ENCODE results near the gene MGST3. TPM values are rescaled to one million over a fixed set of nuclear protein-coding genes. Genes with fewer than 3 reads are reported as not detected.
"Not testable (repeated sequence)": the region's sequence is repeated elsewhere in the genome, so short reads cannot be mapped to it uniquely, and the experiment has no call there.

The MGST3 gene
- total RNA-seq, 1 experiment from 2014 or later = 27.8 TPM

GRCh38 chr1:165635329-165635728, 4.3 kb downstream of the MGST3 start:
- H3K4me3 ChIP-seq = no peak overlapping the region
- H3K27ac ChIP-seq = no peak overlapping the region

DNA sequence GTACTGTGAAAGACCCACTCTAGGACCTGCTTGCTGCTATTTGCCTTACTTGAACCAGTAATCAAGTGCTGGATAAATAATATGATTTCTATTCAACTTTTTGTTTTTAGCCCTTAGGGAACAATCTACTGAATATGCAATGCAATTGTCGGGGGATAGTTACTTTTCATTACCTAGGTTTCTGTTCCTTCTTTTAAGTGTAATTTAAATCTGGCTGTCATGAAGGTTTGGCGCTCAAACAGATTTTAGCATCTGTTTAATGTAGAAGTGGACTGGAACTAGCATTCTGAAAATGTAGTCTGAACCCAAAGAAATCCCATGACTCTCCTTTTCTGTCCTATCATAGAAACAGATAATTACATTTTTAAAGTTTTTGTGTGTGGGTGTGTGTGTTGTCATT, 4.8 kb downstream of the MGST3 start:
- Histone ChIP-seq H3K27ac (no peak overlapping the region), H3K27me3 (no peaks in the 10 kb centered on the region), H3K4me1 (no peaks in the 10 kb centered on the region), H3K4me3 (no peak overlapping the region), H3K36me3 (no peaks in the 10 kb centered on the region), H3K9me3 (replicated peaks) (no peaks in the 10 kb centered on the region)
- DNase-seq = no peak

More at GRCh38 chr1:165635329-165635728, 4.3 kb downstream of the MGST3 start:
- Histone ChIP-seq H3K36me3 (no peaks in the 10 kb centered on the region), H3K4me1 (no peaks in the 10 kb centered on the region), H3K9me3 (replicated peaks) (no peaks in the 10 kb centered on the region), H3K27me3 (no peaks in the 10 kb centered on the region)
- no peak for DNase-seq

- no peaks in the 10 kb centered on the region for H3K36me3 ChIP-seq
- DNase-seq = no peak
- no peaks in the 10 kb centered on the region for H3K4me1 ChIP-seq
- H3K27ac ChIP-seq = no peak overlapping the region
- H3K4me3 ChIP-seq = no peak overlapping the region
- H3K9me3 ChIP-seq (replicated peaks) = no peaks in the 10 kb centered on the region
- H3K27me3 ChIP-seq = no peaks in the 10 kb centered on the region
Measured at GRCh38 chr1:165637427-165637826, 6.4 kb downstream of the MGST3 start.

DNA sequence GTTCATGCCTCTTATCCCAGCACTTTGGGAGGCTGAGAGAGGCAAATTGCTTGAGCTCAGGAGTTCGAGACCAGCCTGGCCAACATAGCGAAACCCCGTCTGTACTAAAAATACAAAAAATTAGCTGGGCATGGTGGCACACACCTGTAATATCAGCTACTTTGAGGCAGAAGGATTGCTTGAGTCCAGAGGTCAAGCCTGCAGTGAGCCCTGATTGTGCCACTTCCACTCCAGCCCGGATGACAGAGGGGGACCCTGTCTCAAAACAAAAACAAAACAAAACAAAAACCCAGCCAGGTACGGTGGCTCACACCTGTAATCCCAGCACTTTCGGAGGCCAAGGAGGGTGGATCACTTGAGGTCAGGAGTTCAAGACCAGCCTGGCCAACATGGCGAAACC, 7.2 kb downstream of the MGST3 start:
- not testable (repeated sequence) for H3K27me3 ChIP-seq; H3K36me3 ChIP-seq; H3K4me1 ChIP-seq; H3K4me3 ChIP-seq; H3K9me3 ChIP-seq (replicated peaks); DNase-seq; H3K27ac ChIP-seq

- Histone ChIP-seq H3K4me1 (no peaks in the 10 kb centered on the region), H3K36me3 (no peaks in the 10 kb centered on the region), H3K27ac (no peak overlapping the region), H3K27me3 (no peaks in the 10 kb centered on the region), H3K4me3 (no peak overlapping the region), H3K9me3 (replicated peaks) (no peaks in the 10 kb centered on the region)
- DNase-seq = no peak
Measured at GRCh38 chr1:165639821-165640623, 9.0 kb downstream of the MGST3 start.

- Histone ChIP-seq H3K4me3 (no peak overlapping the region), H3K9me3 (replicated peaks) (no peaks in the 10 kb centered on the region), H3K27ac (no peak overlapping the region), H3K36me3 (no peaks in the 10 kb centered on the region), H3K27me3 (no peaks in the 10 kb centered on the region), H3K4me1 (no peaks in the 10 kb centered on the region)
- no peak for DNase-seq
Measured at GRCh38 chr1:165641231-165641987, 10.4 kb downstream of the MGST3 start.

- Histone ChIP-seq H3K9me3 (replicated peaks) (no peaks in the 10 kb centered on the region), H3K4me1 (no peaks in the 10 kb centered on the region), H3K27ac (no peak overlapping the region), H3K36me3 (no peaks in the 10 kb centered on the region), H3K4me3 (no peak overlapping the region), H3K27me3 (no peaks in the 10 kb centered on the region)
- no peak for DNase-seq
Measured at GRCh38 chr1:165644064-165644735, 13.2 kb downstream of the MGST3 start.

DNA sequence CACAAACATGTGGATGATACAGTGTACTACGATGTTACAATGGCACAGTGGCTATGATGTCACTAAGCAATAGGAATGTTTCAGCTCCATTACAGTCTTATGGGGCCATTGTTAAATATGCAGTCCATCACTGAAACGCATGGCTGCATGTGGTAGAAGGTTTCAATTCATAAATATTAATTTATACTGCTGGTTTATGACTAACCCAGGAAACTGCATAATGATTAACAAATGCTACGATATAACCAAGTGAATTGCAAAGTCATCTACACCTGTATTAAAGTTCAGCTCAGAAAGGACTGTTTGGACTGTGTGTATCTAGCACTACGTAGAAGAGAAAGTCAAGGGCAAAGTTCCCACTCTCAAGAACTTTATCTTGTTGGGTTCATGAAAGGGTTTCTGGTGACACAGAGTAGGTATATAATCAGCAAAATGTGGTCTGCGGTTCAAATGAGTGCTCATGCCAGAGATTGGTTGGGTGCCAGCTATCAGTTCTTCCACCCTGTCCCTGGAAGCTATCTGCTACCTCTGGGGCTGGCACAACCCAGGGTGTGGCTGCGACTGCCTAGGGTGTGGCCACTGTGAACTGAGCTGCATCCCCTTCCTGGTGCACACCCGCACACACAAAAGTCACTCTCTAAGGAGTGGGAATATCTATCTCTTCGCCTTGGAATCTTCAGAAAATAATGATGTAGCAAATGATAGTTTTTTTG, 14.8 kb downstream of the MGST3 start:
- no peaks in the 10 kb centered on the region for H3K4me1 ChIP-seq
- no peaks in the 10 kb centered on the region for H3K9me3 ChIP-seq (replicated peaks)
- DNase-seq = no peak
- no peak overlapping the region for H3K4me3 ChIP-seq
- H3K36me3 ChIP-seq = no peaks in the 10 kb centered on the region
- H3K27me3 ChIP-seq = no peaks in the 10 kb centered on the region
- no peak overlapping the region for H3K27ac ChIP-seq

DNA sequence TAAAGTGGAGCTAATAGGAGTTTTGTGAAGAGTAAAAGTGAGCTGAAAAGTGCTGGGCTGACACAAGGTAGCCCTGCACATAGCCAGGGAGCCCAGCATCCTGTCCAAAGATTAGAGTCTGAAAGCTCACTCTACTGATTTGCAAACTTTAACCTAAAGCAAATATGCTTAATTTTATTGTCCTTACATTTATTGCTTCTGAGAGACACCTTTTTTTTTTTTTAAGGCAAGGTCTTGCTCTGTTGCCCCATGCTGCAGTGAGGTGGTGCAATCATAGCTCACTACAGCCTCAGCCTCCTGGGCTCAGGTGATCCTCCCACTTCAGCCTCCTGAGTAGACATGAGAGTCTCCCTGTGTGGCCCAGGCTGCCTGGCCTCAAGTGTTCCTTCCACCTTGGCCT, 16.5 kb downstream of the MGST3 start:
- no peak overlapping the region for H3K4me3 ChIP-seq
- DNase-seq = no peak

GRCh38 chr1:165647970-165648369, 16.9 kb downstream of the MGST3 start:
- Histone ChIP-seq H3K9me3 (replicated peaks) (no peaks in the 10 kb centered on the region), H3K4me1 (no peaks in the 10 kb centered on the region), H3K27me3 (no peaks in the 10 kb centered on the region), H3K4me3 (no peak overlapping the region), H3K27ac (no peak overlapping the region), H3K36me3 (no peaks in the 10 kb centered on the region)
- DNase-seq = no peak

More for the DNA sequence above, 16.5 kb downstream of the MGST3 start:
- no peaks in the 10 kb centered on the region for H3K9me3 ChIP-seq (replicated peaks)
- H3K27me3 ChIP-seq = no peaks in the 10 kb centered on the region
- no peak overlapping the region for H3K27ac ChIP-seq
- H3K4me1 ChIP-seq = no peaks in the 10 kb centered on the region
- H3K36me3 ChIP-seq = no peaks in the 10 kb centered on the region

DNA sequence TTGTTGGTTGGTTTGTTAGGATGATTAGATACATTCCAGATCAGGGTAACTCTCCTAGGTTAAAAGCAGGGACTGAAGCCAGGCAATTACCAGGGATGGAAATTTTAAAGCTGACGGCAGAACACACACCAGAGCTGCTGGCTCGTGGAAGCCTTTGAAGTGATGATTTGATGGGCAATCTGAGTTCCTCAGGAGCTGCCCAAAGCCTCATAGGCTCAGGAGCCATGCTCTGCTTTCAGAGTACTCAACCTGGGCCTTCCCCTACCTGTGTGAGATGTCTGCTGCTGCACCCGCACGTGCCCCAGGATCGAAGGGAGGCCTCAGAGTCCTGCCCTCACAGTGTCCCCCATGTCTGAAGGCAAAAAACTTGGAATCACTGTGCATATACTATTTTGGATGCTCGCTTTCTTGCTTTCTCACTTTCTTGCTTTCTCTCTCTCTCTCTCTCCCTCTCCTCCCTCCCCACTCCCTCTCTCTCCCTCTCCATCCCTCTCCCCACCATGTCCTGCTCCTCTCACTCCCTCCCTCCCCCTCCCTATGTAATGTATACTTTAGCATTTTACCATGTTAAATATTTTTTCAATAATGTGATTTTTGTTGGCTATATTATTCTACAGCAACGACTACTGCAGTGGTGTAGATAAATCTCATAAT, 18.0 kb downstream of the MGST3 start:
- Histone ChIP-seq H3K9me3 (replicated peaks) (no peaks in the 10 kb centered on the region), H3K27me3 (no peaks in the 10 kb centered on the region)
- no peak for DNase-seq

DNA sequence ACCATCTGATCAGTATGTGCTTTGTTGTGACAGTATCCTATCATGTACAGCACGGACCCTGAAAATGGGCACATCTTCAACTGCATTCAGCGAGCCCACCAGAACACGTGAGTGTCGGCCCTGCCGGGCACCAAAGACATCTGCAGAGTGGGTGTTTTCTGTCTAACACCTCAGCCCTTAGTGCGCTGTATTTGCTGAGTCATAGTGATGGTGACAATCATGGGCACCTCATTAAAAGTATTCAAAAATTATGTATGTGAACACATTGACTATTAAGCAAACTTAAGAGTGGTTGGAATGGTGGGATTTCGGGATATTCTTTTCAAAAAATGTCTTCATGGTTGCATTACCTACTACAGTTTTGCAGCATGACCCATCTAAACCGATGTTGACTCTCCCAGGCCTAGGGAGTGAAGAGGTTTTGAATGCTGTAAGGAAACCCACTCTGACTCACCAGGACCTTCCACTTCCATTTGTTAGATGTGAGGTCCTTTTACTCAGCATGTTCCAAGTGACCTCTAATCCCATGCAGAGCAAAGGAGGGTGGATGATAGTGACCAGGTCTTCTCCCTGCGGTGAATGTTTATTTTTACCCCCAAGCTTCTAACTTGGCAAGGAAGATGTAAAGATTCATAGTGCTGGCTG, 20.1 kb downstream of the MGST3 start:
- no peaks in the 10 kb centered on the region for H3K36me3 ChIP-seq

More for the DNA sequence above, 18.0 kb downstream of the MGST3 start:
- no peaks in the 10 kb centered on the region for H3K4me1 ChIP-seq
- no peaks in the 10 kb centered on the region for H3K36me3 ChIP-seq
- no peak overlapping the region for H3K4me3 ChIP-seq
- H3K27ac ChIP-seq = no peak overlapping the region

GRCh38 chr1:165658766-165659580, 27.9 kb downstream of the MGST3 start:
- not testable (repeated sequence) for H3K4me3 ChIP-seq; H3K9me3 ChIP-seq (replicated peaks); H3K4me1 ChIP-seq; H3K27ac ChIP-seq; DNase-seq; H3K27me3 ChIP-seq; H3K36me3 ChIP-seq

More for the DNA sequence above, 20.1 kb downstream of the MGST3 start:
- no peaks in the 10 kb centered on the region for H3K27me3 ChIP-seq
- H3K4me1 ChIP-seq = no peaks in the 10 kb centered on the region
- H3K4me3 ChIP-seq = no peak overlapping the region
- H3K9me3 ChIP-seq (replicated peaks) = no peaks in the 10 kb centered on the region
- no peak for DNase-seq
- no peak overlapping the region for H3K27ac ChIP-seq
